Immature natural killer cell (primary cell): ENCODE measurements around the gene IRF9. TPM values are rescaled to one million over a fixed set of nuclear protein-coding genes. Genes with fewer than 3 reads are reported as not detected.
"Not testable (repeated sequence)": the region's sequence is repeated elsewhere in the genome, so short reads cannot be mapped to it uniquely, and the experiment has no call there.

Experiments used
- DNase-seq, 3 donors: peaks; one replicate each; pipeline ENCODE4 v3.0.0; 2022; ENCODE audit warnings: mixed read lengths in 1 of 3
- H3K27ac Mint-ChIP-seq, 6 donors: one replicate each; pipeline ENCODE4 v1.8.0; 2020; ENCODE audit warnings: mixed read lengths in 6 of 6, mild to moderate bottlenecking in 5 of 6, inconsistent platforms in 4 of 6, moderate library complexity in 3 of 6
- H3K27me3 Mint-ChIP-seq, 3 donors: one replicate each; pipeline ENCODE4 v1.8.0; 2020 to 2021; ENCODE audit warnings: low read depth in 3 of 3, mild to moderate bottlenecking in 3 of 3, mixed read lengths in 3 of 3, moderate library complexity in 3 of 3, inconsistent platforms in 1 of 3
- H3K36me3 Mint-ChIP-seq, 3 donors: one replicate each; pipeline ENCODE4 v1.8.0; 2020; ENCODE audit warnings: mixed read lengths in 3 of 3, inconsistent platforms in 2 of 3, mild to moderate bottlenecking in 2 of 3
- H3K4me1 Mint-ChIP-seq, 2 donors: one replicate each; pipeline ENCODE4 v1.8.0; 2020; ENCODE audit warnings: inconsistent platforms in 2 of 2, mild to moderate bottlenecking in 2 of 2, mixed read lengths in 2 of 2, moderate library complexity in 1 of 2
- H3K4me3 Mint-ChIP-seq, 5 donors: one replicate each; pipeline ENCODE4 v1.8.0; 2020; ENCODE audit warnings: mild to moderate bottlenecking in 5 of 5, mixed read lengths in 5 of 5, inconsistent platforms in 3 of 5, moderate library complexity in 3 of 5
- H3K9me3 Mint-ChIP-seq, 6 donors: one replicate each; pipeline ENCODE4 v1.8.0; 2020; ENCODE audit warnings: mild to moderate bottlenecking in 6 of 6, mixed read lengths in 6 of 6, inconsistent platforms in 4 of 6, moderate library complexity in 3 of 6
- polyA plus RNA-seq, 3 donors: library from polyadenylated mRNA; unstranded; fragments of 300-500 nt; fragmentation: Illumina TruSeq; gene quantifications; one replicate each; pipeline ENCODE4 v1.2.3, GENCODE V29; 2021

Gene IRF9
- polyA plus RNA-seq, 3 donors from 2014 or later = 48.8 to 123 (median 102) TPM

DNA sequence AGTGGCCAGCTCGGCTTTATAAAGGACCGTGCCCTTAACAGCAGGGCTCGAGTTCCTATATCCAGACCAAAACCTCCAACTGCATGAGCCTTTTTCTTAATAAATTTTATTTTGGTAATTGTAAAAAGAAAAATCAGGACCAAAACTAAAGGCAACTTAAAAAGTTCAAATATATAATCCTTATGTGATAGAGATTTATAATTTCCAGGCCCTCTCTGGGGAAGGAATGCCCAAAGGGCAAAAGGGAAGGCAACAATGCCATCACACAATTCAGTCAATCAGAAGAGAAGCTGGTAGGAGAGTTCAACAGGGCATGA lies 28.0 kb downstream of the IRF9 start:
- Mint-ChIP-seq H3K9me3 (no peaks in the 10 kb centered on the region), H3K27ac (peak overlapping the region; percentile 85 to 98 (median 94)), H3K4me1 (peaks cover 37 to 41% of the 10 kb centered on the region in 2 donors), H3K27me3 (peaks cover 8 to 21% (median 11%) of the 10 kb centered on the region in 3 donors), H3K36me3 (peaks cover 3 to 13% (median 8%) of the 10 kb centered on the region in 3 donors), H3K4me3 (peak overlapping the region; percentile 89 to 93 (median 91))
- DNase-seq = no peak

DNA sequence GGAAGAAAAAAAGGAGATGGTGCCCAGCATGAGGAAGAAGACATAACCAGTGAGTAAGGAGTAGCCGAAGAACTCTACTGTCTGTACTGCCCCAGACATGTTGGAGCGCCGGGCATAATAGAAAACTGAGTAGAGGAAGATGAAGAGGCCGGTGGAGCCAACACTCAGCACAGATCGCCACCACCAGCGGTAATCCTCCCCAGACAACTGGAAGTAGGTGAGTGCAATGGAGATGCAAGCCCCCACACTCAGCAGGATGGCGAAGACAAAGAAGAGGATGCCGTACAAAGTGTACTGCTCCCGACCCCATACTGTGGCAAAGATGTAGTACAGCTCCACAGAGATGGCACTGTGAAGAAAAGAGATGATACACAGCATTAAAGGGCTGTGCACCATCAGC lies 28.4 kb downstream of the IRF9 start:
- Mint-ChIP-seq H3K27ac (peak overlapping the region; percentile 85 to 98 (median 94)), H3K4me3 (peak overlapping the region in 1 of 5 donors; percentile 93), H3K9me3 (no peaks in the 10 kb centered on the region), H3K4me1 (peaks cover 42 to 46% of the 10 kb centered on the region in 2 donors), H3K27me3 (peaks cover 8 to 23% (median 15%) of the 10 kb centered on the region in 3 donors), H3K36me3 (peaks cover 3 to 13% (median 8%) of the 10 kb centered on the region in 3 donors)
- no peak for DNase-seq

DNA sequence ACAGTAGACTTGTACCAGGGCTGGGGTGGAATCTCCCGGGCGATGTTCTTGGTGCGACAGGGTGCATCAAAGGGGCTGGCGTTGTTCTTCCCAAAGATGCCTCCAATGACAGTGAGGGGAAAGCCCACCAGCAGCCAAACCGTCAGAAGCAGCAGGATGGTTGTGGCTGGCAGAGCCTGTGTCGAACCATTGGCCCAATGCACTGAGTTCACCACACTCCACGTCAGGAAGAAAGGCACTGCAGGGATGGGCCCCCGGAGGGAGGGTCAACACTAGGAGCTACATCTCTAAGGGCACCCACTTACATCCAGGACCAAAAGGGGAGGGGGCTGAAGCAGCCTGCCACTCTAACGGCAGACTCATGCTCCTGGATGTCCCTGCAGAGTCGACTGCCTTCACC lies 29.4 kb downstream of the IRF9 start:
- Mint-ChIP-seq H3K36me3 (peaks cover 3 to 13% (median 8%) of the 10 kb centered on the region in 3 donors), H3K4me1 (peaks cover 48 to 52% of the 10 kb centered on the region in 2 donors)

DNA sequence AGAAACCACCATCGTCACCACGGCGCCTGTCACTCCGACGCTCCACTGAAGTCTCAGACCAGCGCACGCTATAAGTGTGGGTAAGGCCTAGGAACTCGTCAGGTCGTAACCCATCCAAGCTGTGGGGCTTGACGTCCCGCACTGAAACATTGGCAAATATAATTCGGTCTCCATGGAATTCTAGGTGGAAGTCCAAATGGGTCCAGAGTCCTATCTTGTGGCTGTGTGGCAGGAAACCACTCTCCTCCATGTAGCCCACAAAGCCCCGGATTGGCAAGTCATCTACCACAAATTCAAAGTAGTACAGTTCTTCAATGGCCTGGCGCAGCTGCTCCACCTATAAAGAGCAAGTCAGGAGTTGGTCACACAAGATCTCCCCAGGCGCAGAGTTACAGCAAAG lies 31.9 kb downstream of the IRF9 start:
- peaks cover 23 to 39% (median 28%) of the 10 kb centered on the region in 3 donors for H3K27me3 Mint-ChIP-seq
- H3K9me3 Mint-ChIP-seq = no peaks in the 10 kb centered on the region
- H3K27ac Mint-ChIP-seq = peak overlapping the region; percentile 51 to 87 (median 74)
- peak overlapping the region in 2 of 5 donors; percentile 13 to 27 for H3K4me3 Mint-ChIP-seq
- no peak for DNase-seq
- peaks cover 48 to 62% of the 10 kb centered on the region in 2 donors for H3K4me1 Mint-ChIP-seq
- H3K36me3 Mint-ChIP-seq = peaks cover 3 to 13% (median 8%) of the 10 kb centered on the region in 3 donors

More for the DNA sequence above, 29.4 kb downstream of the IRF9 start:
- DNase-seq = no peak
- Mint-ChIP-seq H3K4me3 (no peak overlapping the region), H3K27me3 (peaks cover 16 to 30% (median 17%) of the 10 kb centered on the region in 3 donors), H3K27ac (peak overlapping the region in 5 of 6 donors; percentile 86 to 98 (median 94)), H3K9me3 (no peaks in the 10 kb centered on the region)

DNA sequence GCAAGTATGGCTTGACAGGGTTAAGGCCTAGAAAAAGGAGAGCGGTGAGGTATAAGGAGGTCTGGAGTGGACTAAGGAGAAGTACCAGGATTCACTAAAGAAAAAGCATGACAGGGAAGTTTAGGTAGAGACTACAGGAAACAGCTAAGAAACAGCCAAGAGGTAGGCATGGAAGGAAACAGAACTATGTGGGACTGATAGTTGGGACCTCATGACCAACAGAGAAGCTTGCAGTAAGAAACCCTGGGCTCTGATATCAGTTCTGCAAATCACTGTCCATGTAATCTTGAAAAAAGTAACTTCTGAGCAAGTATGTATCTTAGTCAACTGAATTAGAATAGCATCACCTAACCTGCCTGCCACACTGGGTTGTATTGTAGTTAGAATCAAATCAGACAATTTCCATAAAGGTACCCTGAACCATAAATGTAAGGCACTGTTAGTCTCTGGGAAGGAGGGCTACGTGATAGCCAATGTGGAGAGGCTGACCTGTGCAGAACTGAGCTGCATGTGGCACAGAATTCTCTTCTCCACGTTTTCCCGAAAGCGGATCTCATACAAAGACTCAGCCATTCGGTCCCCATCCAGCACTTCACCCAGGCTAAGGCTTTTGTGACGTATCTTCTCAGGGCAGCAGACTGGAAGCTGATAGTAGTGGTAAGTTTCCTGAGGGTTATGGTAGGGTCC lies 33.3 kb downstream of the IRF9 start:
- Mint-ChIP-seq H3K4me3 (peak overlapping the region; percentile 87 to 95 (median 93)), H3K27ac (peak overlapping the region; percentile 97 to 100 (median 99)), H3K9me3 (no peaks in the 10 kb centered on the region), H3K4me1 (peaks cover 43 to 58% of the 10 kb centered on the region in 2 donors), H3K27me3 (peaks cover 19 to 33% (median 22%) of the 10 kb centered on the region in 3 donors), H3K36me3 (peaks cover 8 to 22% (median 16%) of the 10 kb centered on the region in 3 donors)
- DNase-seq = no peak

DNA sequence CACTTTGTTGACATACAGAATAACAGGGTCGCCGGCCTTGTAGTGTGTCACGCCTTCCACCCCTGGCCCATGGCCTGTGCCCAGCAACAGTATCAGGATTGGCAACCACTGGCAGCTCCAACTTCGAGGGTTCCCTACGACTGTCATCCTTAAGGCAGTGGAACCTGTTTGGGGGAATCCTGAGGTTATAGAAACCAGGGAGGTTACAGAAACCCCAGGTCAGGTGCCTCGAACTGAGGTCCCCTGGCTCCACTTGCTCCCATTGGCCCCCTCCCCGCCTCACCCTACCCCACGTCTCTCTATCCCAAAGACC lies 33.8 kb downstream of the IRF9 start:
- no peaks in the 10 kb centered on the region for H3K9me3 Mint-ChIP-seq
- no peak for DNase-seq
- peaks cover 47 to 58% of the 10 kb centered on the region in 2 donors for H3K4me1 Mint-ChIP-seq
- peaks cover 19 to 33% (median 22%) of the 10 kb centered on the region in 3 donors for H3K27me3 Mint-ChIP-seq
- peaks cover 9 to 23% (median 17%) of the 10 kb centered on the region in 3 donors for H3K36me3 Mint-ChIP-seq
- peak overlapping the region; percentile 87 to 95 (median 93) for H3K4me3 Mint-ChIP-seq
- peak overlapping the region; percentile 97 to 100 (median 99) for H3K27ac Mint-ChIP-seq

DNA sequence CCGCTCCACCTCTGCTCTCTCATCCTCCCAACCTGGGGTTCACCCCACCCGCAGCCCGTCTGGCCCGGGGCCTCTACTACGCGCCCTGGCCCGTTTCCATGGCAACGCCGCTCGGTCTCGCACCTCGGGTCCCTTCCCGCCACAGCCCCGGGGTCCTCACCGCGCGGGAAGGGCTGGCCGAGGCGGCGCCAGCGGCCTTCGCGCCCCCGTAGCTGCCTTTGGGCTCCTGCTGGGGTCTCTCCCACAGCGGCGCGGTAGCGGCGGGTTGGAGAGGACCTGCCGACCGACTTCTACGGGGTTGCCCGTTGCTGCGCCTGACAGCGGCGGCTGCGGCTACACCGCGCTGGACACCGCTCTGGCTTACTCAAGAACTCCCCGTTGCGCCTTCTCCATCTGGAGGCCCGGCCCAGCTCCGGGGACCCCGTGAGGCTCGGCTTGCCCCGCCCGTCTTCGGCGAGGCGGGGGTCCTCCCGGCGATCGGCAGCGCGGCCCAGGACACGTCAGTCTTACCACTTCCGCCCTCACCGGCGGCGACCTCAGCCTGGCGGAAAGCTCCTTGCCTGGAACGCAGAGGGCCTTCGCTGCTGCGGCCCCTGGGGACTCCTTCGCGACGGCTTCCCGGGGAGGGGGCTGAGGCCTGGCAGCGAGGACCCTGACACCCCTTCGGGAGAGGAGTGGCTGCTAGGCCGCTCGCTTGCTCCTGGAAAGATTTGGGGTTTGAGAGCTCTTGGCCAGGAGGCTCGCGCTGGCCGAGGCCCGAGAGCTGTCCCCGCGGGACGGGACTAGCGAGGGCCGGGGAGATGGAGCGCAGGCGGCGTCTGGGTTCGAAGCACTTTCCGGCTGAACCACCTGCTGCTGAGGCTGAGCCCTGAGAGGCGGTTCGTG lies 34.4 kb downstream of the IRF9 start, which contains the start of gene TM9SF1:
TSS of gene TM9SF1 (minus strand) at position 256 of the 885 bp plus-strand sequence. CDS start 422 bp downstream, outside the sequence.
- Mint-ChIP-seq H3K27me3 (peaks cover 19 to 33% (median 22%) of the 10 kb centered on the region in 3 donors), H3K4me3 (peak within 1 kb of the TSS; percentile 87 to 95 (median 93)), H3K36me3 (peaks cover 9 to 23% (median 17%) of the 10 kb centered on the region in 3 donors), H3K27ac (peak within 1 kb of the TSS; percentile 97 to 100 (median 99)), H3K9me3 (no peaks in the 10 kb centered on the region), H3K4me1 (peaks cover 44 to 58% of the 10 kb centered on the region in 2 donors)
- DNase-seq = peak; percentile 95 to 96 (median 96)

DNA sequence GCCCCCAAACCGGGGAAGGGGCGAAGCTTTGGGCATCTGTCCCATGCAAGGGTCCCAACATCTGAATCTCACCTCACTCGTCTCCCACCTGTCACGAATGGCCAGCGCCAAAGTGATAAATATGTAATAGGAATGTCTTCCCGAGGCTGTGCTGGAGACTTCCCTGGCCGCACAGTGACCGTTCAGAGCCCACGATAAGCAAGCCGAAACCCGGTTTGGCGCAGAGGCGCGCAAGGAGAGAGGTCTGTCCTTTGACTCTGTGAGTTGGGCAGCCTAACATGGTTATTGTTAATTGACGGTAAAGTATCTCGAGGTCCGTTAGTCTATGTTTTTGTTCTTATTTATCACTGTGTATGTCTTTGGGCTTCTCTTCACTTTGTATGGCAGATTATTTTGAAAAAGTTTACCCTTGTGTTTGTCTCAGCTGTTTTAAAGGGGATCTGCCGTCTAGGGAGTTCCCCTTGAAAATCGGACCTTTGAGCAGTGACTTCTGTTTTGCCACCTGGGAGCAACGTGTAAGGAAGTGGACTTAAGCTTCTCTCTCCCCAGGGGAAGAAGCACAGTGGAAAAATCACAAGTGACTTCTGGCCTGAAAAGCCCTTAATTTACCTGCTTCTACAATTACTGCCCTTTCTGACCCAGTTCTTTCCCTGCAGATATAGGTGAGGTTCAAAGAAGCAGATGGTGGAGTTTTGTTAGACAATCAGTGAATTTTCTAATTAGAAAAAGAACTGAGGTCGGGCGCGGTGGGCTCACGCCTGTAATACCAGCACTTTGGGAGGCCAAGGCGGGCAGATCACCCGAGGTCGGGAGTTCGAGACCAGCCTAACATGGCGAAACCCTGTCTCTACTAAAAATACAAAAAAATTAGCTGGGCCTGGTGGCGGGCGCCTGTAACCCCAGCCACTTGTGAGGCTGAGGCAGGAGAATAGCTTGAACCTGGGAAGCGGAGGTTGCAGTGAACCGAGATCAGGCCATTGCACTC lies 35.3 kb downstream of the IRF9 start:
- Mint-ChIP-seq H3K27ac (peak overlapping the region; percentile 97 to 100 (median 99)), H3K4me1 (peaks cover 44 to 58% of the 10 kb centered on the region in 2 donors), H3K9me3 (no peaks in the 10 kb centered on the region), H3K27me3 (peaks cover 19 to 33% (median 22%) of the 10 kb centered on the region in 3 donors), H3K36me3 (peaks cover 11 to 24% (median 19%) of the 10 kb centered on the region in 3 donors), H3K4me3 (peak overlapping the region; percentile 87 to 95 (median 93))
- peak in 1 of 3 donors; percentile 25 for DNase-seq

DNA sequence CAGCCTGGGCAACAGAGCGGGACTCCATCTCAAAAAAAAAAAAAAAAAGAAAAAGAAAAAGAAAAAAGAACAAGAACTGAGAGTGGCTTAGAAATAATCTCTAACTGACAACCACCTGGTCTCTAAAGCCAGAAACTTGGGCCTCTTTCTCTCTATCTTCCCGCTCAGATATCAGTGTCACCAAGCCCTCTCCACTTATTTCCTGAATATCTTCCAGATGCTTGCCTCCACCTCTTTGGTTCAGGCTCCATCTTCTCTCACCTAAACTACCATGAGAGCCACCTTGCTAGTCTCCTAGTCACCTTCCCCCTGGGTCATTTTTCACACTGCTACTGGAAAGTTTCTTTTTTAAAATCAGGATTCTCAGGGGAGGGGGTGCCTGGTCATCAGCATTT lies 36.0 kb downstream of the IRF9 start:
- H3K27me3 Mint-ChIP-seq = peaks cover 19 to 32% (median 22%) of the 10 kb centered on the region in 3 donors
- H3K4me1 Mint-ChIP-seq = peaks cover 44 to 58% of the 10 kb centered on the region in 2 donors
- peaks cover 16 to 26% (median 25%) of the 10 kb centered on the region in 3 donors for H3K36me3 Mint-ChIP-seq
- no peak for DNase-seq
- no peaks in the 10 kb centered on the region for H3K9me3 Mint-ChIP-seq
- H3K4me3 Mint-ChIP-seq = peak overlapping the region; percentile 71 to 94 (median 80)
- H3K27ac Mint-ChIP-seq = peak overlapping the region; percentile 83 to 99 (median 94)

DNA sequence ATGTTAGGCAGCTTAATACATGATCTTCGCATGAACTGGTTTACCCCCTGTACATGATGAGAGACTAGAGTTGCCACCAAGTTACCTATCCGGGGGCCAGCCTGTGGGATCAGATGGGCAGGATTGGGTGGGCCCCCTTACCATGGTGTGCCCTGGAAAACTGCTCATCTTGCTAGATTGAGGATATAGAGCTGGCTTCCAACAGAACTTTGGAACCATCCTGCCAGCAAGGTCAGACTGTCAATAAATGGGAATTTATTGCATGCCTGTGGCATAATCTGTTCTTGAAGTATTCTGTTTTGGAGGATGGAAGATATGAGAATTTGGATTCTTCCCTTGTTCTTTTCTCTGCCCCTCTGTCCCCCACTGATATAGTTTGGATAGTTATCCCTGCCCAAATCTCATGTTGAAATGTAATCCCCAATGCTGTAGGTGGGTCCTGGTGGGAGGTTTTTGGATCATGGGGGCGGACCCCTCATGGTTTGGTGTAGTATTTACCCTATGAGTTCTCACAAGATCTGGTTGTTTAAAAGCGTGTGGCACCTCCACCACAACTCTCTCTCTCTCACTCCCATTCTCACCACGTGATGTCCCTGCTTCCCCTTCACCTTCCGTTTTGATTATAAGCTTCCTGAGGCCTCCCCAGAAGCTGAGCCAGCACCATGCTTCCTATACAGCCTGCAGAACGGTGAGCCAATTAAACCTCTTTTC lies 37.9 kb downstream of the IRF9 start:
- DNase-seq = no peak
- Mint-ChIP-seq H3K4me3 (peak overlapping the region; percentile 3 to 43 (median 24)), H3K9me3 (no peaks in the 10 kb centered on the region), H3K27ac (peak overlapping the region; percentile 76 to 90 (median 80)), H3K4me1 (peaks cover 42 to 51% of the 10 kb centered on the region in 2 donors), H3K36me3 (peaks cover 21 to 29% (median 28%) of the 10 kb centered on the region in 3 donors), H3K27me3 (peaks cover 17 to 30% (median 26%) of the 10 kb centered on the region in 3 donors)

DNA sequence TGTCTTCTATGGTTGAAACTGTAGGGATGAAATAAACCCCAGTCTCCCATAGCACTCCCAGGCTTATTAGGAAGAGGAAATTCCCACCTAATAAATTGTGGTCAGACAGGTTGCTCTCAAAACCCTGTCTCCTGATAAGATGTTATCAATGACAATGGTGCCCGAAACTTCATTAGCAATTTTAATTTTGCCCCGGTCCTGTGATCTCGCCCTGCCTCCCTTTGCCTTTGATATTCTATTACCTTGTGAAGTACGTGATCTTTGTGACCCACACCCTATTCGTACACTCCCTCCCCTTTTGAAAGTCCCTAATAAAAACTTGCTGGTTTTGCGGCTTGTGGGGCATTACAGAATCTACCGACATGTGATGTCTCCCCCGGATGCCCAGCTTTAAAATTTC lies 41.5 kb downstream of the IRF9 start:
- H3K27me3 Mint-ChIP-seq = not testable (repeated sequence)
- H3K27ac Mint-ChIP-seq = peak overlapping the region in 2 of 6 donors; percentile 15 to 40

DNA sequence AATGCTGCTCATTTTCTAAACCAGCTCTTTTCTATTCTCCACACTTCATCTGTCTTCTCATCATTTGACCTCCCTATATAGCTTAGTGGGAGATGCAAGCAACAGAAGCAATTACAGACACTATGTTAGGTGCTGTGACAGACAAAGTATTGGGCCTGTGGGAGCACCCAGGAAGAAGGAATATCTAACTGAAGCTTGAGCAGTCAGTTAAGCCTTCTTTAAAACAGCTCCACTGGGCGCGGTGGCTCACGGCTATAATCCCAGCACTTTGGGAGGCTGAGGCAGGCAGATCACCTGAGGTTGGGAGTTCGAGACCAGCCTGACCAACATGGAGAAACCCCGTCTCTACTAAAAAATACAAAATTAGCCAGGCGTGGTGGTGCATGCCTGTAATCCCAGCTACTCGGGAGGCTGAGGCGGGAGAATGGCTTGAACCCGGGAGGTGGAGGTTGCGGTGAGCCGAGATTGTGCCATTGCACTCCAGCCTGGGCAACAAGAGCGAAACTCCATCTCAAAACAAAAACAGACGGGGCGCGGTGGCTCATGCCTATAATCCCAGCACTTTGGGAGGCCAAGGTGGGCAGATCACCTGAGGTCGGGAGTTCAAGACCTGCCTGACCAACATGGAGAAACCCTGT lies 42.3 kb downstream of the IRF9 start:
- Mint-ChIP-seq H3K27ac (peak overlapping the region in 3 of 6 donors; percentile 15 to 40 (median 16)), H3K4me1 (peaks cover 32 to 47% of the 10 kb centered on the region in 2 donors), H3K36me3 (peaks cover 32 to 56% (median 46%) of the 10 kb centered on the region in 3 donors)
- not testable (repeated sequence) for H3K4me3 Mint-ChIP-seq, H3K9me3 Mint-ChIP-seq, DNase-seq, H3K27me3 Mint-ChIP-seq

More for the DNA sequence above, 41.5 kb downstream of the IRF9 start:
- not testable (repeated sequence) for DNase-seq, H3K4me3 Mint-ChIP-seq, H3K9me3 Mint-ChIP-seq
- H3K36me3 Mint-ChIP-seq = peaks cover 32 to 52% (median 46%) of the 10 kb centered on the region in 3 donors
- H3K4me1 Mint-ChIP-seq = peaks cover 31 to 43% of the 10 kb centered on the region in 2 donors
